ENCODE results near the gene ERC2. TPM values are rescaled to one million over a fixed set of nuclear protein-coding genes. Genes with fewer than 3 reads are reported as not detected.

ERC2 gene
- total RNA-seq, 2 donors from 2014 or later: 16.1 to 22.8 TPM

GRCh38 chr3:55876560-55876959, 591.7 kb downstream of the ERC2 start:
- Mint-ChIP-seq H3K27me3 (ENCODE audit: insufficient read depth) (no peaks in the 10 kb centered on the region), H3K36me3 (ENCODE audit: low read depth) (no peaks in the 10 kb centered on the region), H3K9me3 (no peaks in the 10 kb centered on the region), H3K27ac (no peak overlapping the region), H3K4me3 (no peak overlapping the region), H3K4me1 (no peaks in the 10 kb centered on the region)
- Histone ChIP-seq H3K27me3 (ENCODE audit: control insufficient read depth, insufficient read depth, low read length, poor library complexity, severe bottlenecking) (no peaks in the 10 kb centered on the region), H3K27ac (ENCODE audit: low read depth, low read length) (no peak overlapping the region), H3K4me3 (ENCODE audit: low read length) (no peak overlapping the region), H3K36me3 (ENCODE audit: control insufficient read depth, insufficient read depth, low read length) (no peaks in the 10 kb centered on the region), H3K9ac (ENCODE audit: extremely low read depth, low read length, poor library complexity, severe bottlenecking) (no peak overlapping the region), H3K4me1 (ENCODE audit: control insufficient read depth, insufficient read depth, low read length) (no peaks in the 10 kb centered on the region), H3K9me3 (ENCODE audit: control insufficient read depth, low read length) (no peaks in the 10 kb centered on the region)
- no peak for TF ChIP-seq CTCF (conservative IDR thresholded peaks at IDR 0.05)
- DNase-seq: no peak

GRCh38 chr3:55875113-55875512, 593.2 kb downstream of the ERC2 start:
- Mint-ChIP-seq H3K9me3 (no peaks in the 10 kb centered on the region), H3K27me3 (ENCODE audit: insufficient read depth) (no peaks in the 10 kb centered on the region), H3K4me1 (no peaks in the 10 kb centered on the region), H3K27ac (no peak overlapping the region), H3K36me3 (ENCODE audit: low read depth) (no peaks in the 10 kb centered on the region), H3K4me3 (no peak overlapping the region)
- DNase-seq: no peak
- H3K9ac ChIP-seq (ENCODE audit: extremely low read depth, low read length, poor library complexity, severe bottlenecking): no peak overlapping the region
- H3K4me3 ChIP-seq (ENCODE audit: low read length): no peak overlapping the region
- H3K36me3 ChIP-seq (ENCODE audit: control insufficient read depth, insufficient read depth, low read length): no peaks in the 10 kb centered on the region
- no peaks in the 10 kb centered on the region for H3K27me3 ChIP-seq (ENCODE audit: control insufficient read depth, insufficient read depth, low read length, poor library complexity, severe bottlenecking)
- WGBS, 2 experiments (ENCODE audit: insufficient coverage in 1 of 2, insufficient read length in 1 of 2): 78 to 95% methylated on average over 1 of the region's 1 CpG
- no peaks in the 10 kb centered on the region for H3K9me3 ChIP-seq (ENCODE audit: control insufficient read depth, low read length)
- no peak overlapping the region for H3K27ac ChIP-seq (ENCODE audit: low read depth, low read length)
- no peak for TF ChIP-seq CTCF (conservative IDR thresholded peaks at IDR 0.05)
- H3K4me1 ChIP-seq (ENCODE audit: control insufficient read depth, insufficient read depth, low read length): no peaks in the 10 kb centered on the region

GRCh38 chr3:55873523-55874254, 594.6 kb downstream of the ERC2 start:
- H3K9ac ChIP-seq (ENCODE audit: extremely low read depth, low read length, poor library complexity, severe bottlenecking): no peak overlapping the region
- no peak overlapping the region for H3K27ac Mint-ChIP-seq
- TF ChIP-seq CTCF (conservative IDR thresholded peaks at IDR 0.05): no peak
- H3K4me1 Mint-ChIP-seq: no peaks in the 10 kb centered on the region
- H3K4me3 Mint-ChIP-seq: no peak overlapping the region
- H3K4me1 ChIP-seq (ENCODE audit: control insufficient read depth, insufficient read depth, low read length): no peaks in the 10 kb centered on the region
- H3K4me3 ChIP-seq (ENCODE audit: low read length): no peak overlapping the region
- no peaks in the 10 kb centered on the region for H3K27me3 ChIP-seq (ENCODE audit: control insufficient read depth, insufficient read depth, low read length, poor library complexity, severe bottlenecking)
- H3K27me3 Mint-ChIP-seq (ENCODE audit: insufficient read depth): no peaks in the 10 kb centered on the region
- DNase-seq: no peak
- H3K36me3 Mint-ChIP-seq (ENCODE audit: low read depth): no peaks in the 10 kb centered on the region
- no peaks in the 10 kb centered on the region for H3K36me3 ChIP-seq (ENCODE audit: control insufficient read depth, insufficient read depth, low read length)
- WGBS, 2 experiments (ENCODE audit: insufficient coverage in 1 of 2, insufficient read length in 1 of 2): 96 to 100% methylated on average over 1 of the region's 1 CpG
- no peaks in the 10 kb centered on the region for H3K9me3 Mint-ChIP-seq
- H3K9me3 ChIP-seq (ENCODE audit: control insufficient read depth, low read length): no peaks in the 10 kb centered on the region
- no peak overlapping the region for H3K27ac ChIP-seq (ENCODE audit: low read depth, low read length)
